Subcutaneous adipose tissue (tissue), 4 donors: ENCODE data around the gene ASIP. TPM values are rescaled to one million over a fixed set of nuclear protein-coding genes. Genes with fewer than 3 reads are reported as not detected.

Experiments used
- total RNA-seq, 4 donors: library from RNA; depleted of rRNA; stranded (reverse); fragments of >200 nt; gene quantifications; one replicate each; pipeline ENCODE4 v1.1.0, GENCODE V29; 2016
- TF ChIP-seq, protein P1 (sequence below): fragments of 450-650 bp; IDR thresholded peaks from one replicate; pipeline ENCODE4 v1.5.1; 2016; ENCODE audit warnings: low read depth, mild to moderate bottlenecking, control low read depth, antibody characterized with exemption, moderate library complexity

ASIP gene
- total RNA-seq, 4 donors from 2014 or later, result 1.2 TPM; not detected in 3

- TF ChIP-seq, protein P1, sequence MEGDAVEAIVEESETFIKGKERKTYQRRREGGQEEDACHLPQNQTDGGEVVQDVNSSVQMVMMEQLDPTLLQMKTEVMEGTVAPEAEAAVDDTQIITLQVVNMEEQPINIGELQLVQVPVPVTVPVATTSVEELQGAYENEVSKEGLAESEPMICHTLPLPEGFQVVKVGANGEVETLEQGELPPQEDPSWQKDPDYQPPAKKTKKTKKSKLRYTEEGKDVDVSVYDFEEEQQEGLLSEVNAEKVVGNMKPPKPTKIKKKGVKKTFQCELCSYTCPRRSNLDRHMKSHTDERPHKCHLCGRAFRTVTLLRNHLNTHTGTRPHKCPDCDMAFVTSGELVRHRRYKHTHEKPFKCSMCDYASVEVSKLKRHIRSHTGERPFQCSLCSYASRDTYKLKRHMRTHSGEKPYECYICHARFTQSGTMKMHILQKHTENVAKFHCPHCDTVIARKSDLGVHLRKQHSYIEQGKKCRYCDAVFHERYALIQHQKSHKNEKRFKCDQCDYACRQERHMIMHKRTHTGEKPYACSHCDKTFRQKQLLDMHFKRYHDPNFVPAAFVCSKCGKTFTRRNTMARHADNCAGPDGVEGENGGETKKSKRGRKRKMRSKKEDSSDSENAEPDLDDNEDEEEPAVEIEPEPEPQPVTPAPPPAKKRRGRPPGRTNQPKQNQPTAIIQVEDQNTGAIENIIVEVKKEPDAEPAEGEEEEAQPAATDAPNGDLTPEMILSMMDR, result no peak
These were observed 60.5 kb downstream of the ASIP start for GRCh38 chr20:34301587-34302311.

DNA sequence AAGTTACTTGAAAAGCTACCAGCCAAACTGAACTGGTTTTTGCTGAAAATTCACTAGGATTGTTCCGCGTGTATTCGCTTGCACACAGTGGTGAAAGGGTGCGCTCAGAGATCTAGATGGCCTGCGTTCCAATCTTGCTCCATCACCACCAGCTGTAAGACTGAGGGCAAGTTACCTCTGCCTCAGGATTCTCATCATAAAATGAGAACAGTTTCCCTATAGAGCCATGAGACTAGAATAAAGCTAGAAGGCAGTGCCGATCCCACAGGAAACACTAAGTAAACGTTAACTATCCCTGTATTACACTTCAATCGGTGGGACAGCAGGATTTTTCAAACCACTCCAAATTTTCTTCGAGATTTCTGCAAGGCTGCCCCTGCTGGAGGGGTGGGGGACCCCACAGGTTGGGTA lies 61.1 kb downstream of the ASIP start:
- TF ChIP-seq, protein P1, result no peak

DNA sequence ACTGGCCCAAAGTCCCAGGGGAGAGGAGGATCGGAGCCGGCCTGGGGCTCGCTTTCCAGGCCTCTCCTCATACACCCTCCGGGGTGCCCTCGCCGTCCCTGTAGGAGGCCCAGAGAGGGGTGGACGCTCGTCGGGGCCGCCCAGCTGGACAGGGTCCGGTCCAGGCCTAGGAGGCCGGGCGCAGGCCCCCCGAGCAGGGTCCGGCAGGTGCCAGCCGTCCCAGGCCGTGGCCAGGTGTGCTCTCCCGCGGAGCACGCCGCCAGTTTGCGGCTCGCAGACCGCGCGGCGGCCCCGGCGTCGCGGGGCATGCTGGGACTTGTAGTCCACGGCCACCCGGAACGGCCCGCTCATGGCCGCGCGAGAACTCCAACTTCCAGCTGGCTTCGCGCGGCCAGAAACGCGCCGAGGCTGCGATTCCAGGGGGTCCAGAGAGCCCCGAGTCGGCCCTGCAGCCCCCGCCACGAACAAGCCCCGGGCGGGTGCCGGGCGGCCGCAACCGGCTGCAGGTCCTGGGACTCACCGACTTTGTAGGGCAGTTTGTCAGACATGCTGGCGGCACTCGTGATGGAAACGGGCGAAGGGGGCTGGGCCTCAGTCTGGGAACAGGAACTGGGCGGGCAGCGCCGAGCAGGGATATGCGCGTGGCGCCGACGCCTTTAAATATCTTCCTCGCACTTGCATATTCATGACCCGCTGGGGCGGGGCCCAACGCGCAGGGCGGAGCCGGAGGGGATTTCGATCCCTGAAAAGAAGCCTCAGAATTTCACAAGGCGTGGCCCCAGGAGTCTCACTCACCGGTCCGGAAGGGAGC lies 61.7 kb downstream of the ASIP start, which contains the start of gene AHCY:
TSS of gene AHCY (minus strand) at position 633 of the 811 bp plus-strand sequence. CDS start at position 548, 85 bp downstream.
- TF ChIP-seq, protein P1, result no peak

GRCh38 chr20:34305333-34306230 lies 64.4 kb downstream of the ASIP start:
- TF ChIP-seq, protein P1, result no peak

GRCh38 chr20:34309691-34310090 lies 68.5 kb downstream of the ASIP start:
- TF ChIP-seq, protein P1, result no peak

DNA sequence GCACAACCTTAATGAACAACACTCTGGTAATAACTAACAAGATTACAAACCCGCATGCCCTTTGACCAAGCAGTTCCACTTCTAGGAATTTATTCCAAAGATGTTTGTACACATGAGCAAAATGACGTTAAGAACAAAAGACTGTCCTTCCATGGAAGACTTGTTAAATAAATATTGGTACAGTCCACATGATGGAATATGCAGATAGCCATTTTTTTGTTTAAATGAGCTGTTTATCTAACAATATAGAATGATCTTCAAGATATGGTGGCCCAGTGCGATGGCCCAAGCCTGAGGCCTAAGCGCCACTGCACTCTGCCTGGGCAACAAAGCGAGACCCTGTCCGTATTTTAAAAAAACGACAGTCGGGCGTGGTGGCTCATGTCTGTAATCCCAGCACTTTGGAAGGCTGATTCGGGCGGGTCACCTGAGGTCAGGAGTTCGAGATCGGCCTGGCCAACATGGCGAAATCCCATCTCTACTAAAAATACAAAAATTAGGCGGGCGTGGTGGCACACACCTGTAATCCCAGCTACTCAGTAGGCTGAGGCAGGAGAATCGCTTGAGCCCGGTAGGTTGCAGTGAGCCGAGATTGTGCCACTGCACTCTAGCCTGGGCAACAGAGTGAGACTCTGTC lies 69.4 kb downstream of the ASIP start:
- TF ChIP-seq, protein P1, result no peak
